Activated naive CD4-positive, alpha-beta T cell treated with anti-CD3 and anti-CD28 coated beads, Interleukin-2, amount 50 U/mL, for 16 hours (primary cell): ENCODE data around the gene CD79B.

ENCODE experiments used
- DNase-seq: peaks from one replicate; pipeline ENCODE4 v3.0.0-alpha.2; 2020

The CD79B gene

DNA sequence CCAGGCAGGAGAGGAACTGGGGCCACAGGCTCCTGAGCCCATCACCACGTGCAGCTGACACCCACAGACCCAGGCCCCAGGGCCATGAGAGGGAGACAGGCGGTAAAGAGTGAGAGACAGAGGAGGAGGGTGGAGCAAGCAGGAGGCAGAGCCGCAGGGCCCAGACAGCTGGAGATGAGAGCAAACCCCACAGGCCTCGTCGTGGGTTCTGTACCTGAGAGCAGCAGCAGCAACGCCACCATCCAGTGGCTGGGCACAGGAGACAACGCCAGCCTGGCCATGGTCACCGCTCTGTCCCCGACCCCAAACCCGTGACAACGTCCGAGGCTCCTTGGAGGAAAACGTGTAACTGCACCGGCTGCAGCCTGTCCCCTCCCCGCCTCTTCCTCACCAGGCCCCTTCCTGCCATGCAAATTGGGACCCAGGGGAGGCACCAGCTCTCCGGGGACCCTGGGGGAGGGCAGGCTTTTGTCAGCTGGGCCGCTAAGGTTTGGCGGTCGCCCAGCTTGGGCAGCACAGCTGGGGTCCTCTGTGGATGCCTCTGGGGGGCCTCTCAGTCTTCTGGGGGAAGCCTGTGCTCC, at the start of gene CD79B:
CD79B (minus strand) TSS at position 351 of the 581 bp plus-strand sequence; CDS start at position 281, 70 bp downstream.
- peak; percentile 45 for DNase-seq

DNA sequence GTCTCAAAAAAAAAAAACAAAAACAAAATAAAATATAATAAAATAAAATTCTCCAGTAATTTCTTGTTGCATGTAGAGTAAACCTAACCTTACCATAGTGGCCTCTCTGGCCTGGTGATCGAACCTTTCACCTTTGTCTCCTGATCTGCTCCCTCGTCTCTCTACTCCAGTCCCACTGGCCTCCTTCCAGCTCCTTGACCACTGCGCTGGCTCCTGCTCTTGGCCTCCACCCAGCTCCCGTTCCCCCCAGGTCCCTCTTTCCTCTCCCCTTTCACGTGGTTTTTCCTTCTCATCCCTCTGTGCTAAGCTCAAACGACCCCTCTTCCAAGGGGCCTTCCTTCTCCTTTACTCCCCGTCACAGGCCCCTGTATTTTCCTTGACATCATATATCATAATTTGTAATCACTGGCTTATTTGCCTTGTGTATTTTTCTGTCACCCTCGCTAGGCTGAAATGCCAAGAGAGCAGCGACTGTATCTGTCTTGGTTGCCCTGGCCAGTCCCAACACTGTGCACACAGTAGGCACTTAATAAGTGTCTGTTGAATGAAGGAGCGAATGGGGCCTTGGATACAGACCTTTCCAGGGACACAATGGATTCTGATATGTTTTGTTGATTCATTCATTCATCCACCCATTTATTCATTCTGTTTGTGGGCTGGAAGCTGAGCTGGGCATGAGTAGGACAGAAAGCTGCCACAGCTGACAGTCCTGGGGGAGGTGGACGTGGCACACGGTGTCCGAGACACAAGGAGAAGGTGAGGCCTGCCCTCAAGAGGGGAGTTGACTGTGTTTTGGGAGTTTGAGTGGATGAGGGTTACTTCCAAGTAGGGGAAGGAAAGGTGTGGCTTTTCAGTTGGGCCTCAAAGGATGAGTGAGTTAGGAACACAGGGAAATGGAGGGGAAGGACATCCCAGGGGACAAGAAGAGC, 46.4 kb upstream of the CD79B start:
- DNase-seq: no peak

DNA sequence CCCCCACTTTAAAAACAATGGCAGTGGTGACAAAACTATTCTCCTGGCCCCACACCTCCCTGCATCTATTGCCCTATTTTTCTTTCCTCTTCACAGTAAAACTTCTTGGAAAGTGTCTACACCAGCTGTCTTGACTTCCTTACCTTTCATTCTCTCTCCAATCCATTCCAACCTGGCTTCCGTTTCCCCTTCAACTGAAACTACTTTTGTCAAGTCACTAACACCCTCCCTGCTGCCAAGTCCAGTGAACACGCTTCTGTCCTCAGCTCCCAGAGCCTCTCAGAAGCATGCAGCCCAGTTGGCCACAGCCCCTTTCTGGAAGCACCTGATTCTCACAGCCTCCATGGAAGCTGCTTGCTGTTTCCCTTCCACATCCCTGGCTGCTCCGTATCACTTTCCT, 44.6 kb upstream of the CD79B start:
- DNase-seq: no peak

DNA sequence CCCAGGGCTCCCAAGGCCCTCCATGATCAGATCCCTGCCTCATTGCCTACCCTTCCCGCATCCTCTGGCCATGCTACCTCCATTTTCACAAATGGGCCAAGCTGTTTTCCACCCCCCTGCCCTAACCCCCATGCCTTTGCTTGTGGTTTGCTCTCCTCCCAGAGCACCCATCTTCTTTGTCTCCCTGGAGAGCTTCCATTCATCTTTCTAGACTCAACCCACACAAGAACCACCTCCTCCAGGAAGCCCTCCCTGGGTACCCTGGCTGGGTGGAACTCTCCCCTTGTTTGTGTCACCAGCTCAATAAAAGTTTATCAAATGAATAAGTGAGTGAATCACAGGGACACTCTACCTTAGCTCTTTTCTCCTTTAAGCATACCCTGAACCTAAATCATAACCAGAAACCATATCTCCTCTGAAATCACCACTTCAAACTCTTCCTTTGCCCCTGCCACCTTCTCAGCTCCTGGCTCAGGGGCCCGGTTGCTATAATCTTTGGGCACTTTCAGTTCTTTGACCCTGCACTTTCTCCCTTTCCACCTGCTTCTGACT, 43.5 kb upstream of the CD79B start:
- DNase-seq: no peak

DNA sequence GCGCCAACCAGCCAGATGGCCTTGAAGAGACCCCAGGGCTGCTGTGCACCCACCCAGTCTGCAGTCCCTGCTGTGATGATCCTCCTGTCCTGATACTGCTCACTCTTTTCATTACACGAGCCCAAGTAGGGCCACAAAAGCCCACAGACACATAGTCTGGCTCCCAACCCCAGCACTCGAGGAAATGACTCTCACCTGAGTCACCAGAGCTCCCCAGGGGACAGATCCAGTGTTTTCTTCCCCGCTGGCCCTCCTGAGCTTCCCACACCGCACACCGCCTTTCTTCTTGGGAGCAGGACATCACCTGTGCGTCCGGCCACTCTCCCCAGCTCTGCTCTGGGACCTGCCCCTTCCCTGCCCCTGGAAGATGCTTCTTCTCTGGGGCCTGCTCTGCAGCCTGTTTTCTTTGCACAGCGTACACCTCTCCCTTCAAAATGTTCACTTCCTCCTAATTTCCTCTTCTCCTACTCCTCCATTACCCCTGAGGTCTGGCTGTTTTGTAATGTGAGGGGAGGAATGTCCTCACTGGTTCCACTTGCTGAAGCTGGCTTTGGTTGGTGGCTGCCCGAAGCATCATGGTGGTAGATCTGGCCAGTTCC, 42.6 kb upstream of the CD79B start:
- no peak for DNase-seq

DNA sequence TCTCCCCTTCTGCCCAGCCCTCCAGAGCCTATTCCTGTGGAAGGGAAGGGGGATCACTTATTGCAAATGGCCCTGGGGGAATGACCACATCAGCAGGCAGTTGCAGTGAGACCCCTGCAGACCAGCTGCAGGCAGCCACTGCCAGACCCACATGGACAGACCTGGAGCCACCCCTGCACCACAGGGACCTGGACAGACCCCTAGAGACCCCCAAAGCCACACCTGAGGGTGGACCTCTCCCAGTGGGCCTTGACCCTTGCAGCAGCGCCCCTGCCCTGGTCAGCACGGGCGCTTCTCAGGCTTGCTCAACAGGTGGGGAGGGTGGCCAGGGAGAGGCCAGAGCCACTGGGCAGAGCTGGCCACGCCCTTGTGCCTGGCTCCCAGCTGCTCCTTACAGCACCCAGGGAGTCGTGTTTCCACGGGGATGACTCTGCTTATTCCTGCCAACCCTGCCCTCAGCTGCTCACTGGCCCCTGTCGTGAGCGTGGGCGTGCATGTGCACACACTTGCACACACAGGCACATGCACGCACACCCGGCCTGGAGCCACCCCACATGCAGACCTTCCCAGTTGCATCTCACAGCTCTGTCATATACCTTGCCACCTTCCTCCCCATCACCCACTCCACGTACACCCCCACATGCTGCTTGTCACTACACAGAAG, 41.9 kb upstream of the CD79B start:
- no peak for DNase-seq

DNA sequence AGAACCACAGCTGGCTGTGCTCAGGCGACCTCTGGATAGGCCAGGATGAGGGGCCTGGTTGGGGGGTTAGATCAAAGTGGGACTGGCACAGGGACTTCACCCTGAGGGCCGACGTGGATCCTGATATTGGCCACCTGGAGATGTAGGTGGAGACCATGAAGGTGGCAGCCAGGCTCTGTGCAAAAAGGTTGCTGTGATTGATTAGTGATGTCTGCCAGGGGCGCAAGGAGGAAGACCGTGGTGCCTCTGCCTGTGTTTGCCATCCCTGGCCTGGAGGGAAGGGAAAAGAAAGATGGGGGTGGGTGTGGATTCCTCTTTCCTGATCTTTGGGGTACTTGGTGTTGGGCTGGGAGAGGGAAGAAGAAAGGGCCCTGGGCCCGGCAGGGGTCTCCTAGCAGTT, 41.1 kb upstream of the CD79B start:
- no peak for DNase-seq

DNA sequence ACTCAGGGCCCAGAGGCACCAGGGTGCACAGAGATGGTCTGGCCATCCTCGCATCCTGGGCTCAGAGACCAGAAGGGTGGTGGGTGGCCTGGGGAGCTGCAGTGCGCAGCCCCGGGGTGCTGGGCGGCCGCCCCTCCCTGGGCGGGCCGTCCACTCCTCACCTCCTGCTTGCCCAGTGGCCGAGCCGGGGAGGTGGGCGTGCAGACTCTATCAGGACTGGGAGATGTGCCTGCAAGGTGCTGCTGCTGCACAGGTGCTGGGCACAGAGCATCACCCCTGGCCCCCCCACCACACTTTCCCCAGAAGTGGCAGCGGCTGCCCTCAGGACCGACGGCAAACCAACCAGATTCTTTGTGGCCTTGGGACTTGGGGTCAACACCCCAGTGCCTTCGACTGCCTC, 40.7 kb upstream of the CD79B start, which contains the start of gene SCN4A:
SCN4A (minus strand) TSS at position 123 of the 400 bp plus-strand sequence; CDS start at position 46, 77 bp downstream.
- no peak for DNase-seq

DNA sequence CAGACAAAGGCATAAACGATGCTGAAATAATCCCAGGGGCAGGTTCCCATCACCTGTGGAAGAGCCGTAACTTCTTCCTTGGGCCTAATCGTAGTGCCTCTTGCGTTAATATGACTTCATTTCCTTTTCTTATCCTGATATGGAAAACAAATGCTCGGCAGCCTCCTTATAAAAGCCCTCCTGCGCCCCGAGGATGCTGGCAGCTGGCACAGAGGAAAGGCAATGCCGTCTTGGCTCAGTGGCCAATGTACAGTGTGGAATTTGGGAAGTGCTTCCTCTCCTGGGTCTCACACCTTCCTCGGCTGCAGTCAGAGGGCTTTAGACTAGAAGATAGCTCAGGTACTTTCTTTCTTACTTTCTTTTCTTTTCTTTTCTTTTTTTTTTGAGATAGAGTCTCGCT, 37.1 kb upstream of the CD79B start:
- no peak for DNase-seq

DNA sequence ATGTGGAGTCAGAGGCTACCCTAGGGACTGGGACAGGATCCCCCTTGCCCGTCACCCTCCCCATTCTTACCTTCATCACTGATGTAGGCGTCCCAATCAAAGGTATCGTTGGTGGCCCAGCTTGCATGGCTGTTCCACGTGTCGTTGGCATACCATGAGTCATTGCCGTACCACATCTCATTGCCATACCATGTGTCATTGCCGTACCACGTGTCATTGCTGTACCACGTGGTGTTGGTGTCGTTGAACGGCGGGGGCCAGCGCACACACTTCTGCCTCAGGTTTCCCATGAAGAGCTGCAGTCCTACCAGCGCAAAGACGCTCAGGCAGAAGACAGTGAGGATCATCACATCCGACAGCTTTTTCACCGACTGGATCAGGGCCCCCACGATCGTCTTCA, 35.8 kb upstream of the CD79B start:
- no peak for DNase-seq

DNA sequence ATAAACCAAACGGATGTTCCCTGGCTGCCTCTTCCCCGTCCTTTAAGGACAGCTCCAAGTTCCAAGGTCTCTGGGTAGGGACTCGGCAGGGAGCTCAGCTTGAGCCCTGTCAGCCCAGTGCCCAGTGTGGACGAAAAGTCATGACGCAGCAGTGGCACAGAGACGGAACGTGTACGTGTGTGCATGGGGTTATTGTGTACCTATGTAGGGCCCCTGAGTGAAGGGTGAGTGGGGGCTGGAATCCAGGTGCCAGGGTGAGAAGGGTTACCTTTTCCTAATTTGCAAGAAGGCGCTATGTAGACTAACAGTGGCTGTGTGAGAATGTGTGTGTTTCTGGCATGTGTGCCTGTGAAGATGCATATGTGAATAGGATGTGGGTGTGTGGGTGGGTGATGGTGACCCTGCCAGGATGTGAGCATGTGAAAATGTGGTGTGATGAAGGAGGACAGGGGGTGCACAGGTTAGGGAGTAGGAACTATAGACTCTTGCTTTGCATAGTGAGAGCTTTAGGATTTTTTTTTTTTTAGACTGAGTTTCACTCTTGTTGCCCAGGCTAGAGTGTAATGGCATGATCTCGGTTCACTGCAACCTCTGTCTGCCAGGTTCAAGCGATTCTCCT, 34.6 kb upstream of the CD79B start:
- DNase-seq: no peak

DNA sequence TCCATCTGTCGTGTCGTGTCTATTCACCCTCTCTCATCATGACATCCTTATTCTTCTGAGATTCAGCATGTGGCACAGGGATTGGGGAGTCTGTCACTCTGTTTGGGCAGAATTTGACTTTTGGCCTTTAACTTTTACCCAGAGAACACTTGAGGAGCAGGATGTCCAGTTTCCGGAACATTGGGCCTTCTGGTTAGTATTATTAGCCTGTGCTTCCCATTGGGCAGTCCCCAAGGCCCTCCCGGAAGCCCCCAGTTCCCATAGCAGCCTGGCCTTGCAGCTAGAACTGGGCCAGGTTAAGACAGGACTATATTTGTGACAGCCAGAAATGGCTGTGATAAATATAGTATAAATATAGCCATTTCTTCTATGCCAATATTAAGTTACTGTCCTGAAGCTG, 31.0 kb upstream of the CD79B start:
- no peak for DNase-seq

DNA sequence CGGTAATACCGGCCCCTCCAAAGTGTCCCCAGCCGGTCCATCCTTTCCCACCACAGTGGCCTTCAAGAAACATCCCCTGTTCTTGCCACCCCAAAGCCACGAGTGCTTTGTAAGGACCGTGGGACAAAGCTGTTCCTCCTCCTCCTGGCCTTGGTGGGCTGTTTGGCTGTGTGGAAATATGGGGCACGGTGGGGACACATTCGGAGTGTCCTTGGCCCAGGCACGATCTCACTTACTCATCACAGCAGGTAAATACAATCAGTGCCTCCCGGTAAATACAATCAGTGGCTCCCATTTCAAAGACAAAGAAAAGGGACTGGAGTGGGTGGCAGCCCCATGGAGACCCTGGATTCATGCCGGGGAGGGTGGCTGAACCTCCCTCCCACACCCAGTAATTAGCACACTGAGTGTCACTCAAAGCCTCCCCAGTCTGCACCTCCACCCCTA, 30.2 kb upstream of the CD79B start:
- DNase-seq: no peak

DNA sequence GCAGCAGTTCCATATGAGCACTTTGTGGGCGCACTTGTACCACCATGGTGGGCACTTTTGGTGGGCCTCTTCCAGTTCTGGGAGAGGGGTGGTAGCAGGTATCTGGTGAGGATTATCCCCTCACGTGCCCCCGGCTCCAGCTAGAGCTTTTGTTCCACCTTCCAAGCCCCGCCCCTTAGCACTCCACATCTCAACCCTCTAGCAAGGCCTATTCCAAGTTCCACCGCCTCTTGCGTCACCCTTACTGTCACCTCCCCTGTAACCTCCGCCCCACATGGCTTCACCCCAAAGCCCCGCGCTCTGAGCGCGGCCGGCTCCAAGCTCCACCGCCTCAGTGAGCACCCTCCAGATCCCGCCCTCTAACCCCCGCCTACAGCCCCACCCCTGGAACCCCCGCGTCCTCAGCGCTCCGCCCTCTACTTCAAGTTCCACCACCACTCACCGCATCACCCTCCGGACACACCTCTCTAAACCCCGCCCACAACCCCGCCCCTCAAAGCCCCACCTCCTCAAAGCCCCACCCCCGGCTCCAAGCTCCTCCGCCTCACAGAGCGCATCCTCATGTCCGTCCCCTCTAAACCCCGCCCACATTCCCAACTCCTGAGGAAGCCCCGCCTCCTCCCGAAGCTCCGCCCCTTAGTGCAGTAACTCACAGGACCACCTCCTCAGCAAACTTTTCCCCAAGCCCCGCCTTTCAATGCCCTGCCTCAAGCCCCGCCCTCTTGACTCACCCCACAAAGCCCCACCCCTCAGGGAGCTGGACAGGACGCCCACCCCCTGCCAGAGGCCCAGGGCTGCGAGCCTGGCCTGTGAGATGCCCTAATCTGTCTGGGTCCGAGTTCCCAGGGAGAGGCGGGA, 29.5 kb upstream of the CD79B start:
- peak; percentile 27 for DNase-seq

DNA sequence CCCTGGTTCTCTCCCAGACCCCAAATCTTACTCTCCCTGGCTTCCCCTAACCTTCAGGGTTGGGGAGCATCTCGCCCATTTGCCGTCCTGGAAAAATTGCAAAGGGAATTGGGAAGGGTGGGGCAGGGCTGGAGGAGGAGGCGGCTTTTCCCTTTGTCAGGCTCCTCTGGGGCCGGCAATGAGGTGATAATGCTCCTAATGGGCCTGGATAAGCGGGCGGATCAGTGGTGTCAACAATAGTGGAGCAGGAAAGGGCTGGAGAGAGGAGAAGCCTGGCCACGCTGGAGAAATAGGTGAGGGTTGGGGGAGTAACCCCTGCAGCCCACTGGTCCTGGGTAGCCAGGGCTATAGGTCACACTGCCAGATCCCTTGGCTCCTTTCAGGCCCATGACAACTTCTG, 28.3 kb upstream of the CD79B start:
- no peak for DNase-seq

DNA sequence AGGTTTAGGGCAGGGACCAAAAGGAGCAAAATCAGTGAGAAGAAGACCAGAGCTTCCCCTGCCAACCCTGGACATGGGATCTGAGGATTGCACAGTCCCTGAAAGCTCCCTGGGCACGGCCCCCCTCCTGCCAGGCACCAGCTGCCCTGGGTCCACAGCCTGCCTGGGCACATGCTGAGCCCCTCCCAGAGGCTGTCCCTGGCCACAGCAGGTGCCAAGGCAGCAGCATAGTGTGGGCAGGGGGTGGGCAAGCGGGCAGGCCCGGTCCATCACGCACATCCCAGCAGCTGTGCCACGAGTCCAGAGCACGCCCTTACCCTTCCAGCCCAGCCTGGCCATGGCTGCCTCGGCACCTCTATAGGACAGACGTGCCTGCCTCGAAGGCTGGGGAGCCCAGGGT, 27.9 kb upstream of the CD79B start:
- DNase-seq: no peak

DNA sequence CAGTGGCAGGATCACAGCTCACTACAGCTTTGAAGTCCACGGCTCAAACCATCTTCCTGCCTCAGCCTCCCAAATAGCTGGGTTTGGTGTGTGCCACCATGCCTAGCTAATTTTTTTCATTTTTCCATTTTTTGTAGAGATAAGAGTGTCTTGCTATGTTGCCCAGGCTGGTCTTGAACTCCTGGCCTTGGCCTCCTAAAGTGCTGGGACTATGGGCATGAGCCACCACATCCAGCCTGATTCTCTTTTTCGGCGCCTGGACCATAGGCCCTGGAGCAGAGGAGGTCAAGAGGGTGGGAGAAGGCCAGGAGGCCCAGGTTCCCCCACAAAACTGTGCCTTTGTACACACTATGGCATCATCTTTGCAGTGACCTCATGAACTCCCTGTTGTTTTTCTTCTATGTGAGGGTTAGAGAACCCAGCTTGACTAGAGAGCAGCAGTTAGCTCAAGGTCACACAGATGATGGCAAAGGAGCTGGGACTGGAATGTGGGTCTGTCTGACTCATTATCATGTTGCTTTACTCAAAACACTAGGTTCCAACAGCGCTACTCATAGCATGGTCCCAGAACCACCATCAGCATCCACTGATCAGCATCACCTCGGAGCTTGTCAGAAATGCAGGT, 24.3 kb upstream of the CD79B start:
- no peak for DNase-seq

DNA sequence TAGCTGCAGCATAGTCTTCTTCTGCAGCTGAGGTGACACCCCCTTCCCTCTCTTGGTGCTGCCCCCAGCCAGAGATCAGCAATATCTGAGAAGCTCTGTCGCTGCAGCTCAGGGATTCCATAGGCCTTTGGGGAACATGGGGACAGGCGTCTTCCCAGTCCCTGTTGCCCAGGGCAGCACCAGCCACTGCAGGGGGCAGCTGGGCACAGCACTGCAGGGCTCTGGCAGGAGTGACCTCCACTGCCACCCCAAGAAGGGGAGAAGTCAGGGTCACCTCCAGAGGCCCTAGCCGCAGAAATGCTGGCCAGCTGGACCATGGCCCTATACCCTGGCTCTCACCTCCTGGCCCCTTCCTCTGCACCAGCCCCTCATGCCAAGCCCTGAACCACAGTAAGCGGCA, 23.7 kb upstream of the CD79B start:
- DNase-seq: no peak

DNA sequence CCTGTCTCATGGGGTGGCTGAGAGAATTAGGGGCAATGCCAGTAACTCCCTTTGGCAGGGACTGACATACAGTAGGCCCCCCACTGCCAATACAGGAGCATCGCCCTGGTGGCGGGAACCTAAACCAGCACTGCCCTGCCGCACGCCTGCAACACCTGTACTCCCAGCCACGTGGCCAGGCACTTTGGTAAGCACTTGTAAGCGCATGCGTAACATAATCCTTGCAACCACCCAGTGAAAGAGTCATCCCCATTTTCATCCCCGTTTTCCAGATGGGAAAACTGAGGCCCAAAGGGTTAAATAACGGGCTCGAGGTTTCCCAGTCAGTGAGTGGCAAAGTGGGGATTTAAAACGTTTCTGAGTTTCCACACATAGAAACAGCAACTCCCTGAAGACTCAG, 23.1 kb upstream of the CD79B start:
- DNase-seq: no peak

DNA sequence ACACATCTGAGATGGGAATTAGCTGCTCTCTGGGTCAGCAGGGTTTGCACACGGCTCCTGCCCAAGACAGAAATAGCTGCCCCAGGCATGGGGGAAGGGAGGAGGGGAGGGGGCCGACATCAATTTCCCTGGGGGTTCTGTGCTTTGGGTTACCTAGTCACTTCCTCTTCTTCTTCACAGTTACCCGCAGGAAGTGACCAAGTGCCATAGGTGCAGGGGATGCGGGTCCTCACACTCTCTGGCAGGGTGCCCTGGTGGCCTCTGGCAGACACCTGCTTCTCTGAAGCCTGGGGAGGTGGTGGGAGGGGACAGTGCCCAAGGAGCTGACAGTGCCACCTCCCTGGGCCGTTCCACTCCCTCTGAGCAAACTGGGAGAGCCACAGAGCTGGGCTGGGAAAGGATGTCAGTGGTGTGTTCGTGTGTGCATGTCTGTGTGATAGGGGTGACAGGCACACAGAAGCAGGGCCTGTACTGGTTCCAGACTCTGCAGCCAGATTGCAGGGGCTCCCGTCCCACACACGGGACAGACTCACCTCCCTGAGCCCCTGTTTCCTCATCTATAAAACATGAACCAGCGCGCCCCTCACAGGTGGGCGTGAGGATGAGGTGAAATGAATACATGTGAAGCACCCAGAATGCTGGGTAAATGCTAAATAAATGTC, 22.4 kb upstream of the CD79B start:
- peak; percentile 26 for DNase-seq
